ENCODE measurements around the gene MIOX.
"Not testable (repeated sequence)": the region's sequence is repeated elsewhere in the genome, so short reads cannot be mapped to it uniquely, and the experiment has no call there.

MIOX gene

DNA sequence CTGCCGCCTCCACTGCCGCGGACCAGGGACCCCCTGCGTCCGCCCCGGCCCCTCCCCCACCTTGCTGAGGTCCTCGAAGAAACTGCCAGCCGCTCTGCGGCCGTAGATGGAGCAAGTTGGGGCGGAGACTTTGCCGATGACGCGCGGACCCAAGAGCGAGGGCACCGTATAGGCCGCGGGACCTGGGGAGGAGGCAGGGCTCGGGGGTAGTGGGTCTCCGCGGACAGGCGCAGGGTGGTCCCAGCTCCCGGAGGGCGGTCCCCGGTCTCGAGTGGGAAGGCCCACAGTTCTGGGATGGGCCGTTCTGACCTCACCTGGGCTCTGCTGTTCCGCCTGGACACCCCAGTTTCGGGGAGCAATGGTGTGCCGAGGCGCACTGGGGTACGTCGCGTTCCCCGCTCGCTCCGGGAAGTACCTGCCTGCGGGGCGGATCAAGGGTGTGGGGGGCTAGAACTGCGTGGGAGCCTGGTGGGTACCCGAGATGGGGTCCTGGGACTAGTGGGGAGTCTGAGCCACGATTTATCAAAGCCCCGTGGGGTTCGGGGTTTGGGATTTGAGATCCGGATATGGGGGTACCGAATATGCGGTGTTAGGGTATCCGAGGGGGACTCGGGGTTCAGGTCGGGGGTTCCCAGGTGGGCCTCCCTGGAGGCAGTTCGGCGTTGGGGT lies 44.4 kb downstream of the MIOX start:
- DNase-seq: peak; percentile 31

DNA sequence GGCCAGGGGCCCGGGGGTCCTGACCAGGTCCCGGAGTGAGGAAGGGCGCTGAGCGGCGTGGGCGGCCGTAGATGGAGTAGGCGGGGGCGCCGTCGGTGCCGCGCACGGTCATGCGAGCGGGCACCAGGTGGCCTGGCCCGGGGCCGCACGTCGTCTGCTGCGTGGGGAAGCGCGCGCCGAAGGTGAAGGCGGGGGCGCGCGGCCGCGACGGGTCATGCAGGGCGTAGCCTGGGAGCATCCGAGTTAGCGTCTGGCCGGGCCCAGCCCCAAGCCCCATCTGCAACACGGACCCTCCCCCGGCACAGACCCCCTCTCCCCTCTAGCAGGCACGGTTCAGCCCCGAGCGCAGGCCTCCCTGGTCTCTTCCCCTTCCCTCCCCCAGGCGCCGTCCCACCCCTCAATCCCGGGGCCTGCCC lies 44.9 kb downstream of the MIOX start:
- DNase-seq: no peak

DNA sequence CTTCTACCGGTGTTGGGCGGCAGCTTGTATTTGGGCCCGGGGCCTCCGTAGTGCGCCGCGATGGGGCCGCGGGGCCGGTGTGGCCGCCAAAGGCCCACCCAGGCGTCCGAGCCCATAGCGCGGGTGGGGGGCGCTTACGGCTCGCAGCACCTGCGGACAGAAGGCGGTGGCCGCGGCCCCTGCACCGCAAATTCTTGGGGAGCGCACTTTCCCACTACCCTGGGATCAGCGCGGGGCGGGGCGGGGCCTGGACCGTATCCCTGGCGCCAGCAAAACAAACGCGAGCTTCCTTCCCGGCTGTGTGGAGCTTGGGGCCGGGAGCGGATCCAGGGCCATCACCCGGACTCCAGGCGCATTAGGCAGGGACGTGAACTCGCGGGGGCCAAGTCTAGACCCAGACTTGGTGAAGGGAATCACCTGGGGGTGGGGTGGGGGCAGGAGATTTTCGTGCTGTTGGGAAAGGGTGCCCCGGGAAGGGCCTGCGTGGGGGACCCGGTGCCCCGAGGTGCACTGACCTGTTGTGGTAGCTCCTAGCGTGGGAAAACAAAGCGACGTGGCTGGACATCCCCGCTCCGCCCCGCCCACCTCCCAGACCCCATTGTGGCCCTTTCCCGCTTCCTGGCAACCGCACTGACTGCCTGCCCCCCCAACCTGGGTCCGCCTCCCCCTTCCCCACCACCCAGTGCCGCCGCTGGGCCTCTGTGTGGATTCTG lies 45.5 kb downstream of the MIOX start:
- DNase-seq: no peak

DNA sequence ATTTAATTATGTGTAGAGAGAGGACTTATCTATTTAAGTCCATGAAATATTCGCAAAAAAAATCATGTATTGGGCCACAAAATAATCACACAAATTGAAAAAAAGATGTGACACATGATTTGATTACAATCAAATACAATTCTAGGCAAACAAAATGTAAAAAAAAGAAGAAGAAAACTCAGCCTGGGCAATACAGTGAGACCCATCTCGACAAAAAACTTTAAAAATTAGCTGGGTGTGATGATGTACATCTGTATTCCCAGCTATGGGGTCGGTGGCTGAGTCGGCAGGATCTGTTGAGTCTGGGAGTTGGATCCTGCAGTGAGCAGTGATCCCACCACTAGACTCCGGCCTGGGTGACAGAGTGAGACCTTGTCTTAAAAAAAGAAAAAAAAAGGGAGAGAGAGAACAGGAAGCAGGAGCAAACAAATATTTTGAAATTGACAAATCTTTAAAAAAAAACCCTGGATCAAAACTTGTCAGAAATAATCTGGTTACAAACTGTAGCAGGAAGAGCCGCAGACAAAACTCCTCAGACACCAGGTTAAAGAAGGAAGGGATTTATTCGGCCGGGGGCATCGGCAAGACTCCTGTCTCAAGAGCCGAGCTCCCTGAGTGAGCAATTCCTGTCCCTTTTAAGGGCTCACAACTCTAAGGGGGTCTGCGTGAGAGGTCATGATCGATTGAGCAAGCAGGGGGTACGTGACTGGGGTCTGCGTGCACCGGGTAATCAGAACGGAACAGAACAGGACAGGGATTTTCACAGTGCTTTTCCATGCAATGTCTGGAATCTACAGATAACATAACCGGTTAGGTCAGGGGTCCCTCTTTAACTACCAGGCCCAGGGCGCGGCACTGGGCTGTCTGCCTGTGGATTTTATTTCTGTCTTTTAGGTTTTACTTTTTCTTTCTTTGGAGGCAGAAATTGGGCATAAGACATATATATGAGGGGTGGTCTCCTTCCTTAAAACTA lies 46.5 kb downstream of the MIOX start:
- DNase-seq: no peak

DNA sequence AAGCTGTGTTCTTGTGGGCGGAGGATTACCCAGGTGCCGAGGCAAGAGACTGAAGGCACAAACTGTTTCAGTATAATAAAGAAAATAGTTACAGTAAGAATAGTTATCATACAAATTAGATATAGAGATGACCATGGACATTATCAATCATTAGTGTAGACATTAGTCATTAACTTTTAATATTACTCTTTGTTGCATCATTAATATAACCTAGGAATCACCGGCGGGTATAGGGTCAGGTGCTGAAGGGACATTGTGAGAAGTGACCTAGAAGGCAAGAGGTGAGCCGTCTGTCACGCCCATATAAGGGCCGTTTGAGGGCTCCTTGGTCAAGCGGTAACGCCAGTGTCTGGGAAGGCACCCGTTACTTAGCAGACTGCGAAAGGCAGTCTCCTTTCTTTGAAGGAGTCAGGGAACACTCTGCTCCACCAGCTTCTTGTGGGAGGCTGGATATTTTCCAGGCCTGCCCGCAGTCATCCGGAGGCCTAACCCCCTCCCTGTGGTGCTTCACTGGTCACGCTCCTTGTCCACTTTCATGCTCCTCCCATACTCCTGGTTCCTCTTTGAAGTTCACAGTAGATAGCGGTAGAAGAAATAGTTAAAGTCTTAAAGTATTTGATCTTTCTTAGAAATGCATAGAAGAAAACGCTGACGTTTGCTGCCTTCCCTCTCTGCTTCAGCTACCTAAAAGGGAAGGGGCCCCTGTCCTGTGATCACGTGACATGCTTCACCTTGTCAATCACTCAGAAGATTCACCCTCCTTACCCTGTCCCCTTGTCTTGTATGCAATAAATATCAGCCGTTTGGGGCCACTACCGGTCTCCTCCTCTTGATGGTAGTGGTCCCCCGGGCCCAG lies 47.4 kb downstream of the MIOX start:
- DNase-seq: not testable (repeated sequence)

DNA sequence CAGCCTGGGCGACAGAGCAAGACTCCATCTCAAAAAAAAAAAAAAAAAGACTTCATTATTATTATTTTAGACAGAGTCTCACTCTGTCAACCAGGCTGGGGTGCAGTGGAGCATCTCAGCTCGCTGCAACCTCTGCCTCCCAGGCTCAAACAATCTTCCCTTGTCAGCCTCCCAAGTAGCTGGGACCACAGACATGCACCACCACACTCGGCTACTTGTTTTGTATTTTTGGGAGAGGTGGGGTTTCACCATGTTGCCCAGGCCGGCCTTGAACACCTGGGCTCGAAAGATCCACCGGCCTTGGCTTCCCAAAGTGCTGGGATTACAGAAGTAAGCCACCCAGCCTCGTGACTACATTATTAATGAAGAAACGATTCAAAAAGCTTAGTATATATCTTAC lies 48.5 kb downstream of the MIOX start:
- no peak for DNase-seq

DNA sequence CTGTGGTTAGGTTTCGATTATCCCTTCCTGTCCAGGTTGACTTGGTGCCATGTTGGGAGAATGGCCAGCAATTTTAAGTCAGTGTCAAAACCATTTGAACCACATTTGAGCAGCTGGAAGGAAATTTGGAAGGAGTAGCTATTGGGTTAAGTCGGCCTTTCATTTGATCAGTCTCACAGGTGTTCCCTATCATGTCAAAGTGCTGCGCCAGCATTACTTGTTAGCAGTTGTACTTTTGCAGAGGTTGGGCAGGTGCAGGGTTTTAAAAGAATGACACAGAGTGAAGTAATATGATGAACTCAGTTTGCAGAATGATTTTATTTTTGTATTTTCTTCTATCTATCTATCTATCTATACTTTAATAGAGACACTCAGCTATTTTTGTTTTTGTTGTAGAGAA lies 49.6 kb downstream of the MIOX start:
- no peak for DNase-seq

DNA sequence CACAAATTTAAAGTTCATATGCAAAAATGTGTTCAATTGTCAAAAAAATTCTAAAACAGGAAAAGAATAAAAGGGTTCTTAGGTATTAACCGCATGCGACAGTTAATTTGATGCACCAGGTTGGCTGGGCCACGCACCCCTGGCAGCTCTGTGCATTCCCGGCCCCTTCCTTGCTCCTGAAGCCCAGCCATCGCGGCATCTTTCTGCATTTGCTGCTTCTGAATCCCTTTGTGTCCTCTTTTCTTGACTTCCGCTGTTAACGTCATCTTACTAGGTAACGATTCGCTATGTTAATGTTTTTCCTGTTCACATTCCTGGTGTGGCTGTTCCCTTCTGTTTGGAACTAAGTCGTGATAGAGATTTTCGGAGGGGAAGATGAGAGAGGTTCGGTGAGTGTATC lies 51.1 kb downstream of the MIOX start:
- DNase-seq: no peak

All from COR-L47 (cell line).